Measurements from ENCODE around the gene ADGRB3.

Gene ADGRB3

DNA sequence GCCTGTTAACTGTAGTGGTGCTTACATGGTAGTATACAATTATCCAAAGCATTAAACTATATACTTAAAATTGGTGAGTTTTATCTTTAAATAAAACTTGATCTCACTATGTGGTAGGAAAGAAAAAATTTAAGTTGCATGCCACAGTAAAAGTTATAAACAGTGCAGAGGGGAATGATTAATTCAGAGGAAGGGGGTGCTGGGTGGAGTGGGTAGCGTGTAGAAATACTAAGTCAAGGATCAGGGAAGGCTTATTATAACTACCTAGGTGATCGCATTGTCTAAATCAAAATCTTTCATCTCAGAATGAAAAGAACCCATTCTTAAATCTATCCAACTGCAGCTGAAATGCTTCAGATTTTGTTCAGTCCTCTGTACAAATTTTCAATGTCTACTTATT lies 428.3 kb downstream of the ADGRB3 start:
- H3K4me3 ChIP-seq (replicated peaks in 1 of 2; ENCODE audit: low read depth in 2 of 2, low read length in 2 of 2) = no peak overlapping the region
- TF ChIP-seq CTCF (IDR thresholded peaks at IDR 0.05; ENCODE audit: low read depth, low read length) = no peak
- no peak for DNase-seq (ENCODE audit: low read depth in 2 of 2)

DNA sequence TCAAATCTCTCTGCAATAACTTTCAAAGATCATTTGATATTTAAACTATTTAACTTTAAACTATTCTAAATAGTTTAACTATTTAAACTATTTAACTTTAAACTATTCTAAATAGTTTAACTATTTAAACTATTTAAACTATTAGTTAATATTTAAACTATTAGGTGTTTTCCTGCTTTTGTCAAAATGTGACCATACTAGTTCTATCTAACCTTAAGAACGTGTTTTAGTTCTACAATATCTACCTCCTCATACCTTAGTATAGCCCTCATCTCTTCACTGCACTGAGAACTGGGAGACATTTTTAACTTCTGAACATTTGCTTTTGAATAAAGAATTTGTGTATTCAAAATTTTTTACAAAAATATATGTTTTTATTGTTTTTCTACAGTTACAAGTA lies 429.1 kb downstream of the ADGRB3 start:
- no peak for TF ChIP-seq CTCF (IDR thresholded peaks at IDR 0.05; ENCODE audit: low read depth, low read length)
- no peak for DNase-seq (ENCODE audit: low read depth in 2 of 2)
- H3K4me3 ChIP-seq (replicated peaks in 1 of 2; ENCODE audit: low read depth in 2 of 2, low read length in 2 of 2) = no peak overlapping the region

GRCh38 chr6:69069881-69070280 lies 434.8 kb downstream of the ADGRB3 start:
- no peak overlapping the region for H3K4me3 ChIP-seq (replicated peaks in 1 of 2; ENCODE audit: low read depth in 2 of 2, low read length in 2 of 2)
- DNase-seq (ENCODE audit: low read depth in 2 of 2) = peak in 1 of 2 donors; percentile 29
- TF ChIP-seq CTCF (IDR thresholded peaks at IDR 0.05; ENCODE audit: low read depth, low read length) = no peak

DNA sequence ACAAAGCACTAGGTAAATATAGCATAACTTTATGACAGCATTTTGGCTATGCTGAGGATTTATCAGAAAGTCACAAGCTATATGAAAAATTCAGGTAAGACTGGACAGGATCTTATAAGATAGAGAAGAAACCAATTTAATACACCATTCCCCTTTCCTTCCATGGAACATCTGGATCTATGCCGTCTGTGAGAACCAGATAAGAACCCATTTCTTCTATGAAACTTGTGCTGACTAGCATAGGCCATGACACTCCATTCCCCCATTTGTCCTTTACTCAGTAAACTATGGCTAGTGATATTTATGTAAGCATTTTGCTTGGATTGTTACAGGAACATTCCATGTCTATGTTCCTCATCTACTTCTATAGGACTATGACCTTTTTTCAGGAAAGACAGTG lies 437.7 kb downstream of the ADGRB3 start:
- H3K4me3 ChIP-seq (replicated peaks in 1 of 2; ENCODE audit: low read depth in 2 of 2, low read length in 2 of 2) = no peak overlapping the region
- no peak for TF ChIP-seq CTCF (IDR thresholded peaks at IDR 0.05; ENCODE audit: low read depth, low read length)
- no peak for DNase-seq (ENCODE audit: low read depth in 2 of 2)

DNA sequence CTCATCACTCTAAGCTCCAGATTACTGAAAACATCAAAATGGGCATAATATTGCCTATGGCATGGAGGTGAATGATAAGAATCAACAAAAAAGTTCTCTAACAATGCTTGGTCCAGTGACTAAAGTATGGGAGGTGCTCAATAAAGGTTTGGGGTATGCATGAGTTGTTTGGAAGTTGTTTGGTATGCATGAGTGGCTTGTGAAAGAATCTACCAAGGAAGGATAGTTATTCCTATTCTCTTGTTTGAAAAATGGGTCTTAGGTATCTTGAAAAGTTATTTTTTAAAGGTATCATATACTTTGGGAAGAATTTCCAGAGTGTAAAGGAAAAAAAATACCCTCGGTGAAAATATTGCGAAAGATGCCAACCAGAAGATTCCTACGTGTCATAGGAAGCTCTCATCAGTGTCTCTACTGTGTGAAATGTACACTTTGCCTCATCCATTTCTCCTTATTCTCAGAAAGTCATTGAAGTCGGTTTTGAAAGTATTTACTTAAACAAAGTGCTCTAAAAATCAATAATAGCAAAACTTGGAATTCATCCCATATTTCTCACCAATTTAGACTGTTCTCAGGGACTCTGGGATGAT lies 449.8 kb downstream of the ADGRB3 start:
- no peak for TF ChIP-seq CTCF (IDR thresholded peaks at IDR 0.05; ENCODE audit: low read depth, low read length)
- H3K4me3 ChIP-seq (replicated peaks in 1 of 2; ENCODE audit: low read depth in 2 of 2, low read length in 2 of 2) = no peak overlapping the region
- DNase-seq (ENCODE audit: low read depth in 2 of 2) = peak in 1 of 2 donors; percentile 52

GRCh38 chr6:69086689-69087088 lies 451.6 kb downstream of the ADGRB3 start:
- no peak overlapping the region for H3K4me3 ChIP-seq (replicated peaks in 1 of 2; ENCODE audit: low read depth in 2 of 2, low read length in 2 of 2)
- DNase-seq (ENCODE audit: low read depth in 2 of 2) = peak in 1 of 2 donors; percentile 5
- TF ChIP-seq CTCF (IDR thresholded peaks at IDR 0.05; ENCODE audit: low read depth, low read length) = no peak

GRCh38 chr6:69089539-69089938 lies 454.5 kb downstream of the ADGRB3 start:
- no peak for TF ChIP-seq CTCF (IDR thresholded peaks at IDR 0.05; ENCODE audit: low read depth, low read length)
- no peak overlapping the region for H3K4me3 ChIP-seq (replicated peaks in 1 of 2; ENCODE audit: low read depth in 2 of 2, low read length in 2 of 2)
- DNase-seq (ENCODE audit: low read depth in 2 of 2) = peak in 1 of 2 donors; percentile 2
